NCI-H128 (cell line): ENCODE measurements around the gene PPP3CB.
"Not testable (repeated sequence)": the region's sequence is repeated elsewhere in the genome, so short reads cannot be mapped to it uniquely, and the experiment has no call there.

ENCODE experiments used
- DNase-seq: peaks from one replicate; lab custom pipeline; 2025; ENCODE audit not compliant: unreplicated experiment; lab: John Stamatoyannopoulos, UW

PPP3CB gene

GRCh38 chr10:73416571-73416970 is 79.3 kb downstream of the PPP3CB start:
- no peak for DNase-seq

DNA sequence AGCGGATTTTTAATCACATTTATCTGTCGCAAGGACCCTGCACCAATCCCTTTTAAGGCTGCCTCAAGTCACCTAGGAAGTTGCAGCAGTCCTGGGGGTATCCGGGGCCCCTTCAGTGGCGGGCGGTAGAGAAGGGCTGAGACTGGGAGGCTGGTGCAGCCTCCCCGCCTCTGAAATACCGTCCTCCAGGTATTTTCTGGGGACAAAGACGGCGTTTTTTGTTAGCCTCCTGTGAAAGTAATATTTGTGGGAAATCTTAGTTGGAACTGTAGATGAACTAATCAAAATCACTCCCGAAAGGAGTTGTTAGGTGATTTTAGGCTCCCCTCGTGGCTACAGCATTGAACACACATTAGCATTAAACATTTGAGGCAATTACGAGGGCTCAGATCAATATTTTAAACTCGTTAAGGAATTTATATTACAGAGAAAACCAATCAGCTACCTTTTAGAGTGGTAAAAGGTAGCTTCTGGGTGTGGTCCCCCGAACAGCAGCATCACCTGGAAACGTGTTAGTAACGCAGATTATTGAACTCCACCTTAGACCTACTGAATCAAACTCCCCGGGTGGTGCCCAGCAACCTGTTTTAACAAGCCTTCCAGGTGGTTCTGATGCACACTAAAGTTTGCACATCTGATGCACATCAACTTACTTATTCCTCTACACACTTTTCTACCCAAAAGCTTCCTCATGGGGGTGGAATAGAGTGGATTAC is 81.4 kb downstream of the PPP3CB start:
- no peak for DNase-seq

DNA sequence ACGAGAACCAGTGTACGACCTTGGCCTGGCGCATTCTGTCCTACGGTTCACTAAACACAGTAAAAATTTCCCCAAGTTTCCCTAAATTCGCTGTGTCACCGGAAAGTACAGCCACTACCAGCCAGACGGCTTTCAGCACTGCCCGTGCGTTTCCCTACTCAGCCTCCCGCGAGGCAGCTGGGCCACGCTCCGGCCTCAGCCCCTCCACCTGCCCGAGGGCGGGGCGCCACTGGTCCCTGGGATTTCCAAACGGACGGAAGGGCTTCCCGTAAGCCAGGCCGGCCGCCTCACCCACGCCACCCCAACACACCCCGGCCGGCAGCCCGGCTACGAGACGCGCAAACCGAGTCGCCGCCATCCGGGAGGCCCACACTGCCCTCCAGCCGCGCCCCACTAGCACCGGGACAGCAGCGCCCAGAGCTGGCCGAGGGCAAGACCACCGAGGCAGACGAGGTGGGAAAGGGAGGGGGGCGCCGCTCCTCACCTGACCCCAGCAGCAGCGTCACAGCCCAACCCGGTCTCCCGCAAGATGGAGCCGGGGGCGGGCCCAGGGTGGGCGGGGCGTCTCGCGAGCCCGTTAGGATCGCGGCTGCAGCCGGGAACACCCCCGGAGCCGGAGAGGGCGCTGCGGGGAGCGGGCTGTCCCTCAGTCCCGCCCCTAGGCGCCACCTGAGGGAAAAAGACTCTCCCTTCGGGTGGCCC is 82.1 kb downstream of the PPP3CB start, which contains the start of gene ANXA7:
Gene ANXA7, minus strand, starts transcription at position 531 of the 702 bp plus-strand sequence. CDS start 13,202 bp downstream, outside the sequence.
- DNase-seq, result peak; percentile 51

- no peak for DNase-seq
These were observed 82.7 kb downstream of the PPP3CB start for GRCh38 chr10:73413108-73413527.

DNA sequence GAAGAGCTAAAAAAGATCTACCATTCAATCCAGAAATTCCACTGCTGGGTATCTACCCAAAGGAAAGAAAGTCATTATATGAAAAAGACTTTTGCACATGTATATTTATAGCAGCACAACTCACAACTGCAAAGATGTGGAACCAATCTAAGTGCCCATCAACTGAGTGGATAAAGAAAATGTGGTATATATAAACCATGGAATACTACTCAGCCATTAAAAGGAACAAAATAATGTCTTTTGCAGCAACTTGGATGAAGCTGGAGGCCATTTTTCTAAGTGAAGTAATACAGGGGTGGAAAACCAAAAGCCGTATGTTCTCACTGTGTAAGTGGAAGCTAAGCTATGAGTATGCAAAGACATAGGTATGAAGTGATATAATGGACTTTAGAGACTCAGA is 84.9 kb downstream of the PPP3CB start:
- DNase-seq, result no peak

DNA sequence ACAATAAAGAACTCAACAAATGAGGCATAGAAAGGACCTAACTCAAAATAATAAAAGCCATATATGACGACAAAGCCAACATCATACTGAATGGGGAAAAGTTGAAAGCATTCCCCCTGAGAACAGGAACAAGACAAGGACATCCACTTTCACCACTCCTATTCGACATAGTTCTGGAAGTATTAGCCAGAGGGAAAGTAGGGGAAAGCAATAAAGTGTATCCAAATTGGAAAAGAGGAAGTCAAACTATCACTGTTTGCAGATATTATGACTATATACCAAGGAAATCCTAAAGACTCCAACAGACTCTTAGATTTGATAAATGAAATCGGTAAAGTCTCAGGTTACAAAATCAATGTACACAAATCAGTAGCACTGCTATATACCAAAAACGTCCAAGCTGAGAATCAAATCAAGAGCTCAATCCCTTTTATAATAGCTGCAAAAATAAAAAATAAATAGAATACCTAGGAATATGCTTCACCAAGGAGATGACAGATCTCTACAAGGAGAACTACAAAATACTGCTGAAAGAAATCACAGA is 86.8 kb downstream of the PPP3CB start:
- DNase-seq, result no peak

DNA sequence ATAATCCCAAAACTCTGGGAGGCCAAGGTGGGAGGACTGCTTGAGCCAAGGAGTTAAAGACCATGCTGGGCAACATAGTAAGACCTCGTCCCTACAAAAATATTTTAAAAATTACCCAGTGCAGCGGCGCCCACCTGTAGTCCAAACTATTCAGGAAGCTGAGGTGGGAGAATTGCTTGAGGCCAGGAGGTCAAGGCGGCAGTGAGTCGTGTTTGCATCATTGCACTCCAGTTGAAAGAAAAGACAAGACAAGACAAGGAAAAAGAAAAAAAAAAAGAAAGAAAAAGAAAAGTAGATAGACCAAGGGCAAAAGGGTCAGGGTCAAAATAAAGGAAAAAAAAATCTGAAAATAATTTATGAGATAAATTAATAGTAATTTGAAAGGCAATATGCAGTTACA is 87.8 kb downstream of the PPP3CB start:
- DNase-seq, result no peak

- DNase-seq, result no peak
These were observed 88.3 kb downstream of the PPP3CB start for GRCh38 chr10:73407495-73407894.

DNA sequence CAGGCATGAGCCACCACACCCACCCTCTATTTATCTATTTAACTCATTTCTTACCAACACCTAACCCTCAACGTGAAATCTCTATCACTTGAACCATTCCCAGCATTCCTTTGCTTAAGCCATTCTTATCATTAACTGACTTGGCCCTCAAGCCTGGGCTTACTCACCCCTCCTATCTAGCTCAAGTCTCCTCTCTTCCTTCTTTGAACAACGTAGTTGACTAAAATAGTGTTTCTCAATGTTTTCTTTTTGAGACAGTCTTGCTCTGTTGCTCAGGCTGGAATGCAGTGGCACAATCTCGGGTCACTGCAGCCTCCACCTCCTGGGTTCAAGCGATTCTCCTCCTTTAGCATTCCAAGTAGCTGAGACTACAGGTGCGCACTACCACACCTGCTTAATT is 89.0 kb downstream of the PPP3CB start:
- DNase-seq, result no peak

- no peak for DNase-seq
These were observed 90.3 kb downstream of the PPP3CB start for GRCh38 chr10:73405556-73405955.

- no peak for DNase-seq
These were observed 91.1 kb downstream of the PPP3CB start for GRCh38 chr10:73404690-73405089.

GRCh38 chr10:73401636-73402035 is 94.2 kb downstream of the PPP3CB start:
- DNase-seq, result no peak

DNA sequence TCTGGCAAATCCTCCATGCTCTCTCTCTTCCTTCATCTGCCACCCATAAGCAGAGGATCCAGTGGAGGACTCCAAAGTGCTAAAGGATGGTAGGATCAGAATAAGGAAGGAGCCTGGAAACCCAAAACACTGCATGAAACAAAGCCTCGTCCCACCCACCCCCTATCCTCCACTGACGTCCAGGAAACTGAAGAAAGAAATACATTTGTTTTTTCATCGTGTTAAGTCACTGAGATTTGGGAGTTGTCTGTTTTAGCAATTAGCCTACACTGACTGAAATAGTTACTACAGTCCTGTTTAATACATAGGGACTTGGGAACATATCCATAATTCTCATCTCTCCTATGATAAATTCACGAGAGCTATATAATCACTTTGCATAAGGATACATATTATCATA is 96.8 kb downstream of the PPP3CB start:
- no peak for DNase-seq

DNA sequence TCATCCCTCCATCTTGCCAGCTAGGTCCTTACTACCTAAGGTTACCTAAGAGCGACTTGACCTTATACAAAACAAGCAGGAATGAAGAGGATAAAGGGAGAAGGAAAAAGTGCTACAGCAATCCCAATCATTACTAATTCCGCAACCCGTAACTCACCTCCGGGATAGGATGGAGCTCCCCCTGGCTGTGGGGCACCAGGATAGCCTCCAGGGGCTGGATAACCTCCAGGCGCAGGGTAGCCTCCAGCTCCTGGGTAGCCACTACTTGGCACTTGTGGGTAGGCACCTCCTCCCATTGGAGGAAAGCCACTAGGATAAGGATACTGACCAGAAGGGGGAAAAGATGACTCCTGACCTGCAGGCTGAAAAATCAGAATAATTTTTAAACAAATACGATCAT is 97.8 kb downstream of the PPP3CB start:
- DNase-seq, result no peak

- DNase-seq, result not testable (repeated sequence)
These were observed 101.5 kb downstream of the PPP3CB start for GRCh38 chr10:73394325-73394724.

DNA sequence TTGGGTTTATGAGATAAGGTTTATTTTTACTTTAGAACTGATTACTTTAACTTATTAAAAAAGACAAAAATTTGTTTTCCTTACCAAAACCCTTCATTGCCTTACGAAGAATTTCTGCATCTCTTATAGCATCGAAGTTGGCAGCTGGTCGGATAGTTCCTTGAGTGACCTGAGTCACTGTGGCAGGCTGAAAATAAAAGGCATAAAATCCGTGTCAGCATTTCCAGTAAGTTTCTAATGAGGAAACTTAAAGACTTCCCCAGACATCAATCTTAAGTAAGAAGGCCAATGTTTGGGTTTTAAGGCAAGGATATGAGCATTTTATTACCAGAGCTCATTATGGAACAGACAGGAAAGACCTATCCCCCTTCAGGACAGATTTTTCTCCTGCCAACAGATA is 107.6 kb downstream of the PPP3CB start:
- no peak for DNase-seq

DNA sequence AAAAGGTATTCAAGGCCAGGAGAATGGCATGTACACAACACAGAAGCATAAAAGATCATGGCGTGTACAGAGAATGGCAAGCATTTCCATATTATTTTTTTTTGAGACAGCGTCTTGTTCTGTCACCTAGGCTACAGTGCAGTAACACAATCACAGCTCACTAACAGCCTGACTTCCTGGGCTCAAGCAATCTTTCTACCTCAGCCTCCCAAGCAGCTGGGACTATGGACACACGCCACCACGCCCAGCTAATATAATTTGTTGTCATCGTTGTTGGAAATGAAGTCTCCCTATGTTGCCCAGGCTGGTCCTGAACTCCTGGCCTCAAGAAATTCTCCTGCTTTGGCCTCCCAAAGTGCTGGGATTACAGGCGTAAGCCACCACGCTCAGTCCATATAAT is 109.2 kb downstream of the PPP3CB start:
- no peak for DNase-seq
